GM12801 (cell line): ENCODE data around the gene KCNG3.

Source experiments
- CTCF ChIP-seq: IDR thresholded peaks from one replicate; pipeline ENCODE4 v1.5.1; 2011; ENCODE audit warnings: control low read depth; ENCODE audit not compliant: insufficient read length; ENCODE audit errors: extremely low read depth

The KCNG3 gene

DNA sequence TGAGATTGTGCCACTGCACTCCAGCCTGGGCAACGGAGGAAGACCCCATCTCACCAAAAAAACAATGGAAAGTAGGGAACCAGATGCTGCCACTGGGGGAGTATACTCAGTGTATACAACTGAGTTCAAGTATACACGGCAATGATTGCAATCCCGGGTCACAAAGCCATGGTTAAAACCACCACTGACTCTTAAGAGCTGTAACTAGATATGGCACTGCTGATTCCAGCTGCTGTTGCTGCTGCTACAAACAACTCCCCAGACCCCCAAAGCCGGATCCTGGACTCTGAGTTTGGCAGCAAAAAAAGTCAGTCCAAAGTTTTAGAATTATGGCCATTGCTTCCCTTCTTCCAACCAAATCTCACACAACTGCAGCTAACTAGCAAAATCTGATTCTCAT, 89.1 kb downstream of the KCNG3 start:
- TF ChIP-seq CTCF, result no peak

GRCh38 chr2:42401773-42402172, 92.0 kb downstream of the KCNG3 start:
- TF ChIP-seq CTCF, result no peak

GRCh38 chr2:42392191-42392590, 101.6 kb downstream of the KCNG3 start:
- no peak for TF ChIP-seq CTCF
